Endothelial cell of umbilical vein (primary cell): ENCODE data around the gene CLIP1. TPM values are rescaled to one million over a fixed set of nuclear protein-coding genes. Genes with fewer than 3 reads are reported as not detected.
"Not testable (repeated sequence)": the region's sequence is repeated elsewhere in the genome, so short reads cannot be mapped to it uniquely, and the experiment has no call there.

ENCODE experiments used
- BruUV-seq: library from RNA; stranded (reverse); fragments of 400-500 nt; replicated peaks from 2 replicates; lab custom pipeline; 2021; lab: Mats Ljungman, UMichigan
- CTCF ChIA-PET: fragments of 300-600, 350-600 bp; sonication (Branson Sonifier 250); formaldehyde crosslinking; loops from one replicate; lab custom pipeline; 2021; ENCODE audit warnings: antibody characterized with exemption, inconsistent platforms; lab: Charles Lee
- POLR2A ChIA-PET: fragments of 300-600, 350-600 bp; sonication (Branson Sonifier 250); formaldehyde crosslinking; loops from one replicate; lab custom pipeline; 2021; ENCODE audit warnings: antibody characterized with exemption, inconsistent platforms; lab: Charles Lee
- DNase-seq: peaks from one replicate; pipeline ENCODE4 v3.0.0-alpha.2; 2011; ENCODE audit warnings: low read depth, low spot score
- FAIRE-seq: peaks from 2 replicates; lab custom pipeline; 2011; peaks lifted over from hg19 to GRCh38; lab: Jason Lieb, UNC
- H2AFZ ChIP-seq: 2 replicates; pipeline ENCODE4 v1.6.0; 2012; ENCODE audit warnings: low read depth, low read length, control low read depth, inconsistent platforms
- H3K27ac ChIP-seq: 2 replicates; pipeline ENCODE4 v1.5.1; 2011; ENCODE audit warnings: low read depth, mild to moderate bottlenecking, control low read depth, low read length, moderate library complexity; ENCODE audit not compliant: insufficient read depth
- H3K27me3 ChIP-seq, 2 experiments: 2 replicates each; pipeline versions ENCODE4 v1.6.0 to v1.6.1; 2011; ENCODE audit warnings: low read length in 2 of 2, mixed read lengths in 1 of 2; ENCODE audit not compliant: control insufficient read depth in 2 of 2, insufficient read depth in 2 of 2
- H3K36me3 ChIP-seq, 2 experiments: 2 replicates in 1 of 2; 3 replicates in 1 of 2; pipeline ENCODE4 v1.5.1; 2011; ENCODE audit warnings: low read length in 2 of 2, mild to moderate bottlenecking in 1 of 2, moderate library complexity in 1 of 2; ENCODE audit not compliant: control insufficient read depth in 2 of 2, insufficient read depth in 2 of 2; ENCODE audit errors: extremely low read depth in 1 of 2
- H3K4me1 ChIP-seq: 3 replicates; pipeline ENCODE4 v1.5.1; 2011; ENCODE audit warnings: mild to moderate bottlenecking, low read length; ENCODE audit not compliant: control insufficient read depth, insufficient read depth; ENCODE audit errors: extremely low read depth
- H3K4me2 ChIP-seq: 2 replicates; pipeline ENCODE4 v1.6.1; 2011; ENCODE audit warnings: low read length, control low read depth, mixed read lengths; ENCODE audit not compliant: insufficient read depth
- H3K4me3 ChIP-seq, 3 experiments: fragments of 200-600 bp in 1 of 3; sonication (generic), shearing (Covaris generic) in 1 of 3; replicated peaks in 1 of 3; 2 replicates each; pipeline ENCODE4 v1.5.1; 2011 to 2016; ENCODE audit warnings: control low read depth in 3 of 3, low read length in 3 of 3, mild to moderate bottlenecking in 2 of 3, inconsistent platforms in 1 of 3, low read depth in 1 of 3, moderate library complexity in 1 of 3; ENCODE audit not compliant: insufficient read depth in 1 of 3
- H3K79me2 ChIP-seq: 2 replicates; pipeline ENCODE4 v1.6.0; 2012; ENCODE audit warnings: low read length, inconsistent platforms; ENCODE audit not compliant: control insufficient read depth, insufficient read depth
- H3K9ac ChIP-seq: replicated peaks from 2 replicates; pipeline ENCODE3; 2011; ENCODE audit warnings: low read length, control low read depth; ENCODE audit not compliant: insufficient read depth; ENCODE audit errors: extremely low read depth
- H3K9me1 ChIP-seq: replicated peaks from 3 replicates; pipeline ENCODE4 v1.6.0; 2011; ENCODE audit warnings: mild to moderate bottlenecking, low read length; ENCODE audit not compliant: control insufficient read depth, insufficient read depth; ENCODE audit errors: extremely low read depth
- H3K9me3 ChIP-seq: replicated peaks from 2 replicates; pipeline ENCODE4 v1.5.1; 2012; ENCODE audit warnings: low read length, inconsistent platforms; ENCODE audit not compliant: control insufficient read depth, insufficient read depth
- H4K20me1 ChIP-seq: replicated peaks from 2 replicates; pipeline ENCODE3; 2011; ENCODE audit warnings: mild to moderate bottlenecking, low read length; ENCODE audit not compliant: control insufficient read depth, insufficient read depth; ENCODE audit errors: extremely low read depth
- CTCF ChIP-seq, 2 donors: IDR thresholded peaks; 1 replicate in 1 of 2; 2 replicates in 1 of 2; pipeline ENCODE4 v1.5.1; 2011; ENCODE audit warnings: low read length in 2 of 2, mild to moderate bottlenecking in 2 of 2, moderate library complexity in 2 of 2, control low read depth in 1 of 2, inconsistent platforms in 1 of 2, low read depth in 1 of 2; ENCODE audit not compliant: insufficient read depth in 1 of 2; ENCODE audit errors: extremely low read depth in 1 of 2
- EZH2 ChIP-seq: IDR thresholded peaks from 2 replicates; pipeline ENCODE4 v1.6.1; 2012; ENCODE audit warnings: borderline replicate concordance, low read depth, mild to moderate bottlenecking, moderate library complexity, low read length, inconsistent platforms; ENCODE audit not compliant: severe bottlenecking
- FOS ChIP-seq: IDR thresholded peaks from 2 replicates; pipeline ENCODE4 v1.6.1; 2011; ENCODE audit warnings: mild to moderate bottlenecking, low read length, moderate library complexity, borderline replicate concordance; ENCODE audit not compliant: insufficient read depth
- GATA2 ChIP-seq: IDR thresholded peaks from 2 replicates; pipeline ENCODE4 v1.7.0; 2011; ENCODE audit warnings: low read depth, mild to moderate bottlenecking, moderate library complexity, mixed read lengths, low read length; ENCODE audit not compliant: insufficient read length, insufficient read depth
- JUN ChIP-seq: IDR thresholded peaks from 2 replicates; pipeline ENCODE4 v1.6.1; 2011; ENCODE audit warnings: borderline replicate concordance, low read depth; ENCODE audit not compliant: insufficient read length, insufficient read depth
- MAX ChIP-seq: IDR thresholded peaks from 2 replicates; pipeline ENCODE4 v1.6.1; 2011; ENCODE audit not compliant: insufficient read depth, insufficient read length
- MYC ChIP-seq: IDR thresholded peaks from one replicate; pipeline ENCODE4 v1.6.1; 2011; ENCODE audit warnings: mild to moderate bottlenecking, low read depth, low read length
- POLR2A ChIP-seq: IDR thresholded peaks from 2 replicates; pipeline ENCODE4 v1.6.1; 2012; ENCODE audit warnings: low read depth, mild to moderate bottlenecking, control low read depth, low read length
- POLR2AphosphoS5 ChIP-seq: IDR thresholded peaks from 2 replicates; pipeline ENCODE4 v1.6.1; 2012; ENCODE audit warnings: low read depth, mild to moderate bottlenecking, control low read depth, low read length, moderate library complexity; ENCODE audit not compliant: insufficient read depth
- dilution Hi-C: fragments of 300-500 bp; cut with MboI; formaldehyde crosslinking; loops from one replicate; pipeline ENCODE4 v1.15.0; 2019; ENCODE audit warnings: low sequenced_read_pairs; ENCODE audit not compliant: extremely low pct_ligation_motif_present
- intact Hi-C: fragments of 100-400 bp; cut with micrococcal nuclease; formaldehyde crosslinking; loops from one replicate; pipeline ENCODE4 v1.10.0; 2022
- polyA plus RNA-seq, 4 experiments: library from polyadenylated mRNA; depleted of rRNA in 3 of 4; stranded (reverse) in 3 of 4; unstranded in 1 of 4; fragments of >200 nt; gene quantifications; 2 replicates each; pipeline versions ENCODE4 v1.2.1 to v1.2.3, GENCODE V29; 2011 to 2012; ENCODE audit warnings: missing spikeins in 1 of 4
- total RNA-seq: library from RNA; stranded (reverse); gene quantifications from 2 replicates; pipeline ENCODE4 v1.2.3, GENCODE V29; 2021

Gene CLIP1
- total and polyA plus RNA-seq, 2 donors (not counting 3 experiments of a cell fraction or from before 2014, with no cell fraction given): 56.5 to 84.3 TPM

GRCh38 chr12:122399254-122399591, 23.2 kb downstream of the CLIP1 start:
- DNase-seq: no peak
- POLR2A ChIA-PET: interaction anchor here (0.7 to 1.8 kb wide), 5 partner anchors 23 to 101 kb away, joined by 4 to 18 read pairs (median 6); partner anchors contain the start of genes CLIP1 and ZCCHC8
- Histone ChIP-seq H3K4me1 (peaks cover 21% of the 10 kb centered on the region), H3K9me1 (no peaks in the 10 kb centered on the region), H3K36me3 (peaks cover 0 to 1% of the 10 kb centered on the region in 2 experiments), H3K9me3 (no peaks in the 10 kb centered on the region), H2AFZ (no peak overlapping the region), H3K9ac (peak overlapping the region; percentile 87), H3K79me2 (peaks cover 45% of the 10 kb centered on the region), H3K27me3 (no peaks in the 10 kb centered on the region), H3K4me2 (peak overlapping the region; percentile 33), H3K27ac (peak overlapping the region; percentile 94), H4K20me1 (no peaks in the 10 kb centered on the region), H3K4me3 (no peak overlapping the region)
- TF ChIP-seq CTCF (IDR thresholded peaks at IDR 0.05; ENCODE audit: extremely low read depth in 1 of 2, insufficient read depth in 1 of 2, low read depth in 1 of 2, low read length in 2 of 2) (no peak), MYC (no peak), FOS (no peak), POLR2AphosphoS5 (no peak), JUN (no peak), POLR2A (no peak), GATA2 (no peak), MAX (no peak), EZH2 (no peak)
- no peak for FAIRE-seq
- no TSS peak for BruUV-seq
- CTCF ChIA-PET: interaction anchor here (0.7 to 8.0 kb wide), 35 partner anchors 11 to 112 kb away, joined by 3 to 428 read pairs (median 5); partner anchors contain the start of genes CLIP1 and ZCCHC8
- dilution Hi-C loops: no loop called here
- intact Hi-C loops: loop anchor here (1.0 kb wide), 2 partner anchors 72 to 101 kb away; partner anchors contain the start of gene ZCCHC8

GRCh38 chr12:122397981-122398380, 24.5 kb downstream of the CLIP1 start:
- H3K27me3 ChIP-seq, H2AFZ ChIP-seq, dilution Hi-C loops, intact Hi-C loops, H3K27ac ChIP-seq, H3K9me1 ChIP-seq, BruUV-seq, H3K36me3 ChIP-seq, H3K4me3 ChIP-seq, H3K9me3 ChIP-seq, H3K4me2 ChIP-seq, FAIRE-seq, DNase-seq, H4K20me1 ChIP-seq, H3K9ac ChIP-seq: not testable (repeated sequence)
- CTCF ChIA-PET: interaction anchor here (8.0 kb wide), 1 partner anchor 72 kb away, joined by 428 read pairs; no protein-coding TSS in a partner anchor
- POLR2A ChIA-PET: interaction anchor here (0.7 kb wide), 1 partner anchor 101 kb away, joined by 5 read pairs; no protein-coding TSS in a partner anchor
- Histone ChIP-seq H3K79me2 (peaks cover 50% of the 10 kb centered on the region), H3K4me1 (peaks cover 21% of the 10 kb centered on the region)
